Gastrocnemius medialis (tissue), 4 donors: ENCODE measurements around the gene BRD8.

Experiments
- CTCF ChIP-seq, 5 experiments: fragments of 450-650 bp in 3 of 5; fragments of 200-600 bp in 2 of 5; sonication (generic) in 2 of 5; IDR thresholded peaks in 4 of 5; conservative IDR thresholded peaks in 1 of 5; 1 replicate in 4 of 5; 2 replicates in 1 of 5; pipeline ENCODE4 v1.5.1; 2016 to 2019; ENCODE audit warnings: antibody characterized with exemption in 5 of 5, mild to moderate bottlenecking in 3 of 5, moderate library complexity in 3 of 5
- POLR2A ChIP-seq, 2 donors: fragments of 450-650 bp; IDR thresholded peaks; one replicate each; pipeline ENCODE4 v1.6.1; 2017; ENCODE audit warnings: antibody characterized with exemption in 2 of 2, mild to moderate bottlenecking in 2 of 2, moderate library complexity in 2 of 2

- TF ChIP-seq CTCF (IDR thresholded peaks at IDR 0.05 in 4 of 5, conservative IDR thresholded peaks at IDR 0.05 in 1 of 5) (no peak), POLR2A (IDR thresholded peaks at IDR 0.05) (no peak)
Measured at GRCh38 chr5:138095100-138095907, 83.1 kb downstream of the BRD8 start.
